Measurements from ENCODE around the gene RNF123. TPM values are rescaled to one million over a fixed set of nuclear protein-coding genes. Genes with fewer than 3 reads are reported as not detected.

Gene RNF123
- total RNA-seq, 1 donor from 2014 or later = 49.9 TPM

DNA sequence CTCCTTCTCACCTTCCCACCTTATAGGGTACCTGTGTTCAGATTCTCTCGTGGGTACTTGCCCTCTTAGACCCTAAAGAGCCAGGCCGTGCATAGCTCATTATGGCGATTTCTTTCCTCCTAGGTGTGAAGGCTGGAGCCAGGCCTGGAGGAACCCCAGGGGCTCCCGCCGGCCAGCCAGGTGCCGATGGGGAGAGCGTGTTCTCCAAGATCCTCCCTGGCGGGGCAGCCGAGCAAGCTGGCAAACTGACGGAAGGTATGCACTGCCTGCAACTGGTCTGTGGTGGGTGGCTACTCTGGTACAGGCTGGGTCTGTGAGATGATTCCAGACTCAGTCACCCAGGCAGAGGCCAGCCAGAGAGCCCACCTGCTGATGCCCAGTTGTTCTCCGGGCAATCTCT lies 25.1 kb upstream of the RNF123 start:
- no peaks in the 10 kb centered on the region for H3K9me3 Mint-ChIP-seq
- no peaks in the 10 kb centered on the region for H3K36me3 Mint-ChIP-seq
- no peak overlapping the region for H3K4me3 Mint-ChIP-seq
- DNase-seq (ENCODE audit: extremely low spot score, unreplicated experiment) = no peak
- no peak overlapping the region for H3K27ac Mint-ChIP-seq
- H3K4me1 Mint-ChIP-seq (ENCODE audit: unreplicated experiment) = peaks cover 18% of the 10 kb centered on the region
- H3K27me3 Mint-ChIP-seq = no peaks in the 10 kb centered on the region
- TF ChIP-seq, protein P1, sequence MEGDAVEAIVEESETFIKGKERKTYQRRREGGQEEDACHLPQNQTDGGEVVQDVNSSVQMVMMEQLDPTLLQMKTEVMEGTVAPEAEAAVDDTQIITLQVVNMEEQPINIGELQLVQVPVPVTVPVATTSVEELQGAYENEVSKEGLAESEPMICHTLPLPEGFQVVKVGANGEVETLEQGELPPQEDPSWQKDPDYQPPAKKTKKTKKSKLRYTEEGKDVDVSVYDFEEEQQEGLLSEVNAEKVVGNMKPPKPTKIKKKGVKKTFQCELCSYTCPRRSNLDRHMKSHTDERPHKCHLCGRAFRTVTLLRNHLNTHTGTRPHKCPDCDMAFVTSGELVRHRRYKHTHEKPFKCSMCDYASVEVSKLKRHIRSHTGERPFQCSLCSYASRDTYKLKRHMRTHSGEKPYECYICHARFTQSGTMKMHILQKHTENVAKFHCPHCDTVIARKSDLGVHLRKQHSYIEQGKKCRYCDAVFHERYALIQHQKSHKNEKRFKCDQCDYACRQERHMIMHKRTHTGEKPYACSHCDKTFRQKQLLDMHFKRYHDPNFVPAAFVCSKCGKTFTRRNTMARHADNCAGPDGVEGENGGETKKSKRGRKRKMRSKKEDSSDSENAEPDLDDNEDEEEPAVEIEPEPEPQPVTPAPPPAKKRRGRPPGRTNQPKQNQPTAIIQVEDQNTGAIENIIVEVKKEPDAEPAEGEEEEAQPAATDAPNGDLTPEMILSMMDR (conservative IDR thresholded peaks at IDR 0.05) = no peak

DNA sequence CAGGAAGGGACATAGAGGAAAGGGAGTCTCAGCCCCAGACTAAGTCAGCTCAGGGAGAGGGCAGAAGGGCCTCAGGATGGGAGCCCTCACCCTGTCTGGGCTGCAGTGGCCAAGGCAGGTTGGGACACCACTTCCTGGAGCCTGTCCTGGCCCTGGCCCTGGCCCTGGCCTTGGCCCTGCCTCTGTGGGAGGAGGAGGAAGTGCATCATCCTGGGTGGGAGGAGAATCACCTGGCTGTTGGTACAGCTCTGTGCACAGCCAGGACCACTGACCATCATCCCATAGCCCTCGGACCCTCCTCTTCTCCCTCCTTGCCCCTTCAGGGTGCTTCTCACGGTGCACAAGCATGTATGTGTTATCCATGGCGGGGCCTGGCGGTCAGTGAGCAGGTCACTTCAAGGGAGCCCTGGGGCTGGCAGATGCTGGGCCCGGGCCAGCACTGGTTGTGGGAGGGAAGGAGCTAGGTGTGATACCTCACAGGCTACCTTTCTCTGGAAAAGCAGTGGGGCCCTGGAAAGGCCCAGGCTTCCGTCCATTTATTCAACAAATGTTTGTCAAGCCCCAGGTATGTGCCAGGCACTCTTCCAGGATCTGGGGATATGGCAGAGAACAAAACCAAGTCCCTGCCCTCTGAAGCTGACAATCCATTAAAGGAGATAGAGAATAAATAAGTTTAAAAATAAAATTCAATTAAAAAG lies 23.4 kb upstream of the RNF123 start:
- no peak overlapping the region for H3K27ac Mint-ChIP-seq
- TF ChIP-seq, protein P1 (conservative IDR thresholded peaks at IDR 0.05) = no peak
- no peaks in the 10 kb centered on the region for H3K9me3 Mint-ChIP-seq
- H3K36me3 Mint-ChIP-seq = no peaks in the 10 kb centered on the region
- no peak overlapping the region for H3K4me3 Mint-ChIP-seq
- H3K27me3 Mint-ChIP-seq = no peaks in the 10 kb centered on the region
- DNase-seq (ENCODE audit: extremely low spot score, unreplicated experiment) = no peak
- H3K4me1 Mint-ChIP-seq (ENCODE audit: unreplicated experiment) = peaks cover 23% of the 10 kb centered on the region

DNA sequence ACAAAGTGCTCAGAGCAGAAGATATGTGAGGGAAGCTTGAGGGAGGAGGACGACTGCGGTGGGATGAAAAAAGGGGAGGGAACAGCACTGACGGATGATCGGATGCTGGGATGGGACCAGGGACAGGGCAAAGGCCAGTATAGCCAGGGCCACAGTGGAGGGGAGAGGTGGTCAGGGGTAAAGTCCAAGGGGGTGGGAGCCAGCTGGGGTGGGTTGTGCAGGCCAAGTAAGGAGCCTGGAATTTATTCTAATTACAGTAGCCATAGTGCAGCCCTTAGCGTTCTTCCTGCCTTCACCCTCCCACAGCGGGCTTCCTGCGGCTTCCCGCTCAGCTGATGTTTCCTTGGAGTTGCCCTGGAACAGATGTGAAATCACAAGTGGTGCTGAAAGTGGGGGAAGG lies 22.8 kb upstream of the RNF123 start:
- H3K27ac Mint-ChIP-seq = no peak overlapping the region
- no peaks in the 10 kb centered on the region for H3K36me3 Mint-ChIP-seq
- no peaks in the 10 kb centered on the region for H3K27me3 Mint-ChIP-seq
- peak overlapping the region; percentile 23 for H3K4me3 Mint-ChIP-seq
- peaks cover 28% of the 10 kb centered on the region for H3K4me1 Mint-ChIP-seq (ENCODE audit: unreplicated experiment)
- TF ChIP-seq, protein P1 (conservative IDR thresholded peaks at IDR 0.05) = no peak
- H3K9me3 Mint-ChIP-seq = no peaks in the 10 kb centered on the region
- DNase-seq (ENCODE audit: extremely low spot score, unreplicated experiment) = no peak

DNA sequence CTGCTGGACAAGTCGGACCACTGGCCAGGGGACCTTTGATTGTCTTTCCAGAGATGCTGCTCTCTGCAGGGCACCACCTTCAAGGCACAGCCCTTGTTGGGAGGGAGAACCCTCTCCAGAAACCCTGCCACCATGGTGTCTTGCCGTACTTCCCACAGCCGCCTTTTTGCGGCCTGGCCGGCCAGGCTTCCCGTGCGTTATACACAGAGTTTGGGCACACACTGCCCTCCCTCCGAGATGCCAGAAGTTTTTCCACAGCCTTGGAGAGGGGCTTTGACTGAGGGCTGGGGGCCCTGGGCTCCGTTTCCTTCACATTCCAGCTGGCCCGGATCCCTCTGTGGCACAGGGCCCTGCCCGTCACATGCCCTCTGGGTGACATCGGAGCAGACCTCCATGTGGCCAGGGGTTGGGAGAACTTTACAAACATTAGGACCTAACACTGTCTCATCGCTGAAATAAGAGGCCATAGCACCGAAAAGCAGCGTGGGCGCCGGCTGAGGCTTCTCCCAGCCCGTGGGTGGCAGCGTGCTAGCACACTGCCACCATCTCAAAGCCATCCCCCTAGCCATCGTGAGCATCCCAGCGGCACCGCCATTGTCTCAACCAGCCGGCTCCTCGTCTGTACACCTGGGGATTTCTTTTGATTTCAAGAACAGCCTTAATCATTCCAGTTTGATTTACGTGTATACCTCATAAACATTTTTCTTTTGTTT lies 21.5 kb upstream of the RNF123 start:
- peak overlapping the region; percentile 40 for H3K4me3 Mint-ChIP-seq
- H3K36me3 Mint-ChIP-seq = no peaks in the 10 kb centered on the region
- H3K27ac Mint-ChIP-seq = no peak overlapping the region
- no peaks in the 10 kb centered on the region for H3K27me3 Mint-ChIP-seq
- peaks cover 35% of the 10 kb centered on the region for H3K4me1 Mint-ChIP-seq (ENCODE audit: unreplicated experiment)
- no peak for DNase-seq (ENCODE audit: extremely low spot score, unreplicated experiment)
- no peaks in the 10 kb centered on the region for H3K9me3 Mint-ChIP-seq
- TF ChIP-seq, protein P1 (conservative IDR thresholded peaks at IDR 0.05) = no peak

DNA sequence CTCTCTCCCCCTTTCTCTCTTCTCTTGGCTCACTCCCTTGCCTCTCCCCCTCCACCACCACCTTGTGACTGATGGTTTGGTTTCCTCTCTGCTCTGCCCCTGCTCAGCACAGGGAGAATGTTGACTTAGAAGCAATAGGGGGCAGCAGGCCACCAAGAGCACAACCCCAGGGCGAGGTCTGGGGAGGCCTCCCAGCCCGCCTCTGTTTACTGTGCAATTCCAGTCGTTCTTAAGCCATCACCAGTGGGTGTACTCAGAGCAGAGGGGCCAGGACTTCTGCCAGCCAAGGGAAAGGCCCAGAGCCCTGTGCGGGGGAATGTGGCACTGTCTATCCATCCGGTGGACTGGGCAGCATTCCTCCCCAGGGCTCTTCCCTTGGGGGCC lies 21.0 kb upstream of the RNF123 start:
- no peak for DNase-seq (ENCODE audit: extremely low spot score, unreplicated experiment)
- peaks cover 35% of the 10 kb centered on the region for H3K4me1 Mint-ChIP-seq (ENCODE audit: unreplicated experiment)
- H3K36me3 Mint-ChIP-seq = no peaks in the 10 kb centered on the region
- TF ChIP-seq, protein P1 (conservative IDR thresholded peaks at IDR 0.05) = no peak
- no peaks in the 10 kb centered on the region for H3K27me3 Mint-ChIP-seq
- no peaks in the 10 kb centered on the region for H3K9me3 Mint-ChIP-seq
- H3K4me3 Mint-ChIP-seq = peak overlapping the region; percentile 40
- H3K27ac Mint-ChIP-seq = no peak overlapping the region

All from type B pancreatic cell (in vitro differentiated cells).